HG03575 (cell line): ENCODE results near the gene DNAH1.

Source experiments
- ATAC-seq: cut with Tn5 transposase; IDR thresholded peaks from one replicate; pipeline ENCODE4 v1.9.1; 2021; ENCODE audit not compliant: unreplicated experiment, insufficient number of reproducible peaks, low FRiP score; ENCODE audit errors: extremely low read depth

Gene DNAH1

GRCh38 chr3:52305926-52306325, 10.2 kb upstream of the DNAH1 start:
- no peak for ATAC-seq

- ATAC-seq: no peak
Measured at GRCh38 chr3:52306978-52307377, 9.1 kb upstream of the DNAH1 start.

- no peak for ATAC-seq
Measured at GRCh38 chr3:52308308-52308707, 7.8 kb upstream of the DNAH1 start.

- ATAC-seq: no peak
Measured at GRCh38 chr3:52310861-52311575, 5.1 kb upstream of the DNAH1 start.

GRCh38 chr3:52311576-52312119, 4.5 kb upstream of the DNAH1 start:
- no peak for ATAC-seq

- ATAC-seq: peak; percentile 11
Measured at GRCh38 chr3:52313188-52313773, 2.8 kb upstream of the DNAH1 start.

- ATAC-seq: peak; percentile 43
Measured at GRCh38 chr3:52313774-52314188, 2.3 kb upstream of the DNAH1 start.

GRCh38 chr3:52314489-52314888, 1.6 kb upstream of the DNAH1 start:
- no peak for ATAC-seq

- no peak for ATAC-seq
Measured at GRCh38 chr3:52315006-52315405, 1.1 kb upstream of the DNAH1 start.

- no peak for ATAC-seq
Measured at GRCh38 chr3:52317208-52318000, 1.3 kb downstream of the DNAH1 start.

GRCh38 chr3:52318186-52318816, 2.2 kb downstream of the DNAH1 start:
- no peak for ATAC-seq

- no peak for ATAC-seq
Measured at GRCh38 chr3:52319921-52320595, 3.9 kb downstream of the DNAH1 start.

GRCh38 chr3:52321481-52321880, 5.4 kb downstream of the DNAH1 start:
- ATAC-seq: no peak

GRCh38 chr3:52322466-52322865, 6.3 kb downstream of the DNAH1 start:
- no peak for ATAC-seq

GRCh38 chr3:52323526-52324295, 7.6 kb downstream of the DNAH1 start:
- ATAC-seq: no peak

GRCh38 chr3:52324676-52325075, 8.6 kb downstream of the DNAH1 start:
- ATAC-seq: no peak

- ATAC-seq: no peak
Measured at GRCh38 chr3:52325686-52326085, 9.6 kb downstream of the DNAH1 start.

- ATAC-seq: no peak
Measured at GRCh38 chr3:52326976-52327375, 10.9 kb downstream of the DNAH1 start.
